H1 (cell line): ENCODE measurements around the gene BCAS3. TPM values are rescaled to one million over a fixed set of nuclear protein-coding genes. Genes with fewer than 3 reads are reported as not detected.

ENCODE experiments used
- CTCF ChIA-PET: fragments of 300-600 bp; sonication (Branson Sonifier 250); formaldehyde crosslinking; loops from one replicate; lab custom pipeline; 2021; ENCODE audit not compliant: partially characterized antibody; lab: Charles Lee
- POLR2A ChIA-PET: fragments of 300-600 bp; sonication (Branson Sonifier 250); formaldehyde crosslinking; loops from one replicate; lab custom pipeline; 2021; ENCODE audit warnings: inconsistent platforms; ENCODE audit not compliant: partially characterized antibody; lab: Charles Lee
- DNase-seq, 2 experiments: peaks; one replicate each; pipeline versions ENCODE4 v3.0.0 to v3.0.0-alpha.2; 2010 to 2022; ENCODE audit warnings: low spot score in 2 of 2, low read depth in 1 of 2, mixed read lengths in 1 of 2
- FAIRE-seq: peaks from 2 replicates; lab custom pipeline; 2011; peaks lifted over from hg19 to GRCh38; lab: Jason Lieb, UNC
- H2AFZ ChIP-seq: 2 replicates; pipeline ENCODE4 v1.8.1; 2012; ENCODE audit warnings: low read length, inconsistent platforms
- H2AK5ac ChIP-seq: 2 replicates; pipeline ENCODE4 v1.6.1; 2013; ENCODE audit warnings: low read depth, low read length
- H2BK120ac ChIP-seq: replicated peaks from 2 replicates; pipeline ENCODE3; 2013; ENCODE audit warnings: low read depth, low read length, inconsistent platforms
- H2BK12ac ChIP-seq: 2 replicates; pipeline ENCODE4 v1.6.1; 2013; ENCODE audit warnings: low read depth, low read length
- H2BK15ac ChIP-seq: 2 replicates; pipeline ENCODE4 v1.6.1; 2013; ENCODE audit warnings: low read length
- H2BK20ac ChIP-seq: 2 replicates; pipeline ENCODE4 v1.6.1; 2013; ENCODE audit warnings: low read length
- H2BK5ac ChIP-seq: 2 replicates; pipeline ENCODE4 v1.6.1; 2013; ENCODE audit warnings: low read depth, low read length
- H3K14ac ChIP-seq: 2 replicates; pipeline ENCODE4 v1.6.1; 2013; ENCODE audit warnings: inconsistent platforms; ENCODE audit not compliant: insufficient read length
- H3K18ac ChIP-seq: 2 replicates; pipeline ENCODE4 v1.6.1; 2013; ENCODE audit warnings: low read length; ENCODE audit errors: extremely low read depth
- H3K23ac ChIP-seq: 2 replicates; pipeline ENCODE4 v1.6.1; 2013; ENCODE audit warnings: inconsistent platforms; ENCODE audit not compliant: insufficient read length
- H3K23me2 ChIP-seq: 2 replicates; pipeline ENCODE4 v1.6.1; 2013; ENCODE audit warnings: low read depth, low read length
- H3K27ac ChIP-seq: 2 replicates; pipeline ENCODE4 v1.6.1; 2011; ENCODE audit warnings: low read depth, low read length, inconsistent platforms
- H3K27me3 ChIP-seq, 4 experiments: replicated peaks in 1 of 4; 1 replicate in 1 of 4; 2 replicates in 3 of 4; pipeline versions ENCODE4 v1.6.1 to v1.8.1; 2011 to 2013; ENCODE audit warnings: low read length in 3 of 4, mild to moderate bottlenecking in 3 of 4, inconsistent platforms in 2 of 4, mixed read lengths in 2 of 4, moderate library complexity in 1 of 4; ENCODE audit not compliant: control insufficient read depth in 3 of 4, insufficient read depth in 3 of 4; ENCODE audit errors: extremely low read depth in 1 of 4
- H3K36me3 ChIP-seq, 4 experiments: 2 replicates each; pipeline versions ENCODE4 v1.6.1 to v1.8.1; 2011 to 2013; ENCODE audit warnings: mild to moderate bottlenecking in 4 of 4, low read length in 3 of 4, moderate library complexity in 2 of 4, control low read depth in 1 of 4, inconsistent platforms in 1 of 4; ENCODE audit not compliant: insufficient read depth in 4 of 4, control insufficient read depth in 2 of 4
- H3K4ac ChIP-seq: replicated peaks from 2 replicates; pipeline ENCODE3; 2013; ENCODE audit warnings: low read length, low read depth, mixed read lengths, inconsistent platforms; ENCODE audit not compliant: insufficient read length
- H3K4me1 ChIP-seq, 4 experiments: replicated peaks in 1 of 4; 1 replicate in 1 of 4; 2 replicates in 3 of 4; pipeline versions ENCODE4 v1.6.1 to v1.8.1; 2011 to 2013; ENCODE audit warnings: low read length in 3 of 4, inconsistent platforms in 2 of 4, mixed read lengths in 1 of 4; ENCODE audit not compliant: insufficient read depth in 4 of 4, control insufficient read depth in 3 of 4
- H3K4me2 ChIP-seq, 2 experiments: 2 replicates each; pipeline versions ENCODE4 v1.6.1 to v1.8.1; 2011 to 2013; ENCODE audit warnings: low read depth in 2 of 2, low read length in 2 of 2, control low read depth in 1 of 2, inconsistent platforms in 1 of 2, mild to moderate bottlenecking in 1 of 2; ENCODE audit not compliant: insufficient read depth in 1 of 2
- H3K4me3 ChIP-seq, 4 experiments: fragments of 200-600, 300-600 bp in 1 of 4; sonication (generic), shearing (Covaris generic), sonication (Bioruptor Twin) in 1 of 4; 2 replicates each; pipeline versions ENCODE4 v1.5.1 to v1.8.1; 2011 to 2016; ENCODE audit warnings: low read length in 4 of 4, low read depth in 3 of 4, control low read depth in 2 of 4, inconsistent platforms in 2 of 4, mild to moderate bottlenecking in 2 of 4, mixed read lengths in 1 of 4, moderate library complexity in 1 of 4; ENCODE audit not compliant: insufficient read depth in 2 of 4; ENCODE audit errors: extremely low read depth in 1 of 4
- H3K56ac ChIP-seq: replicated peaks from 2 replicates; pipeline ENCODE3; 2013; ENCODE audit warnings: low read depth, mild to moderate bottlenecking, mixed read lengths, low read length, inconsistent platforms; ENCODE audit not compliant: insufficient read length
- H3K79me1 ChIP-seq: 2 replicates; pipeline ENCODE4 v1.6.1; 2013; ENCODE audit warnings: low read depth, low read length, control low read depth
- H3K79me2 ChIP-seq, 2 experiments: 2 replicates each; pipeline versions ENCODE4 v1.6.1 to v1.8.1; 2012 to 2013; ENCODE audit warnings: low read length in 2 of 2, mild to moderate bottlenecking in 2 of 2, inconsistent platforms in 1 of 2; ENCODE audit not compliant: insufficient read depth in 2 of 2, control insufficient read depth in 1 of 2
- H3K9ac ChIP-seq, 4 experiments: replicated peaks in 1 of 4; 1 replicate in 1 of 4; 2 replicates in 3 of 4; pipeline versions ENCODE4 v1.6.1 to v1.8.1; 2011 to 2013; ENCODE audit warnings: low read depth in 3 of 4, low read length in 3 of 4, control low read depth in 2 of 4, mild to moderate bottlenecking in 2 of 4, moderate library complexity in 2 of 4, inconsistent platforms in 1 of 4; ENCODE audit errors: extremely low read depth in 1 of 4
- H3K9me3 ChIP-seq, 2 experiments: 2 replicates each; pipeline versions ENCODE4 v1.6.1 to v1.8.1; 2012 to 2013; ENCODE audit warnings: mild to moderate bottlenecking in 2 of 2, moderate library complexity in 2 of 2, control low read depth in 1 of 2, inconsistent platforms in 1 of 2, low read depth in 1 of 2, low read length in 1 of 2, mixed read lengths in 1 of 2; ENCODE audit not compliant: insufficient read depth in 2 of 2
- H4K20me1 ChIP-seq, 2 experiments: replicated peaks in 1 of 2; 2 replicates each; pipeline versions ENCODE3 to v1.8.1; 2011 to 2013; ENCODE audit warnings: inconsistent platforms in 2 of 2, low read length in 2 of 2, mild to moderate bottlenecking in 1 of 2; ENCODE audit not compliant: insufficient read depth in 2 of 2, control insufficient read depth in 1 of 2
- H4K5ac ChIP-seq: 2 replicates; pipeline ENCODE4 v1.6.1; 2013; ENCODE audit warnings: low read length, low read depth, mixed read lengths, inconsistent platforms; ENCODE audit not compliant: insufficient read length
- H4K8ac ChIP-seq: 2 replicates; pipeline ENCODE4 v1.8.0; 2013; ENCODE audit warnings: mild to moderate bottlenecking, moderate library complexity, low read length, inconsistent platforms; ENCODE audit not compliant: insufficient read depth; ENCODE audit errors: extremely low read depth
- H4K91ac ChIP-seq: replicated peaks from 2 replicates; pipeline ENCODE3; 2013; ENCODE audit warnings: low read length, mixed read lengths, inconsistent platforms; ENCODE audit not compliant: insufficient read length
- BCL11A ChIP-seq, 2 experiments: IDR thresholded peaks; one replicate each; pipeline ENCODE4 v1.6.1; 2011; ENCODE audit warnings: low read depth in 2 of 2, low read length in 2 of 2, mild to moderate bottlenecking in 2 of 2
- CEBPB ChIP-seq: IDR thresholded peaks from 2 replicates; pipeline ENCODE4 v1.6.1; 2012; ENCODE audit warnings: low read depth, low read length
- HDAC2 ChIP-seq, 2 experiments: fragments of 300-600 bp in 1 of 2; sonication (generic) in 1 of 2; IDR thresholded peaks; 2 replicates each; pipeline ENCODE4 v1.6.1; 2011 to 2012; ENCODE audit warnings: low read depth in 2 of 2, low read length in 2 of 2, mild to moderate bottlenecking in 2 of 2, moderate library complexity in 2 of 2, borderline replicate concordance in 1 of 2, inconsistent platforms in 1 of 2
- JUN ChIP-seq: IDR thresholded peaks from 2 replicates; pipeline ENCODE4 v1.6.1; 2011; ENCODE audit warnings: low read depth, mild to moderate bottlenecking, improper control_type of control experiment, low read length
- KDM1A ChIP-seq: fragments of 200-600, 300-600 bp; sonication (generic); IDR thresholded peaks from 2 replicates; pipeline ENCODE4 v1.7.1; 2016; ENCODE audit warnings: mild to moderate bottlenecking, low read length, borderline replicate concordance
- MAFK ChIP-seq: IDR thresholded peaks from 2 replicates; pipeline ENCODE4 v1.6.1; 2012; ENCODE audit warnings: low read depth, mild to moderate bottlenecking, improper control_type of control experiment, low read length
- SP4 ChIP-seq: IDR thresholded peaks from 2 replicates; pipeline ENCODE4 v1.6.1; 2012; ENCODE audit warnings: low read length, inconsistent platforms
- TBP ChIP-seq: IDR thresholded peaks from 2 replicates; pipeline ENCODE4 v1.6.1; 2011; ENCODE audit warnings: low read depth, low read length, improper control_type of control experiment
- TCF12 ChIP-seq: IDR thresholded peaks from 2 replicates; pipeline ENCODE4 v1.6.1; 2011; ENCODE audit warnings: low read depth, mild to moderate bottlenecking, low read length
- YY1 ChIP-seq: IDR thresholded peaks from 2 replicates; pipeline ENCODE4 v1.6.1; 2011; ENCODE audit warnings: low read depth, mild to moderate bottlenecking, low read length
- ZNF274 ChIP-seq: IDR thresholded peaks from 2 replicates; pipeline ENCODE4 v1.7.0; 2012; ENCODE audit warnings: low read length, borderline replicate concordance; ENCODE audit errors: extremely low read depth
- WGBS, 2 experiments: shearing (Covaris generic) in 1 of 2; methylation state at CpG; one replicate each; pipeline versions ENCODE4 v1.1.6 to v1.1.7; 2013 to 2015; ENCODE audit warnings: low lambda C conversion rate in 2 of 2, mixed read lengths in 2 of 2, inconsistent platforms in 1 of 2, low coverage in 1 of 2, missing lambda C conversion rate in 1 of 2; ENCODE audit not compliant: insufficient replicate concordance in 2 of 2, insufficient coverage in 1 of 2, insufficient read length in 1 of 2; ENCODE audit errors: extremely low coverage in 1 of 2, missing lambda C conversion rate in 1 of 2; 5-methylcytosine and 5-hydroxymethylcytosine counted together
- polyA plus RNA-seq, 7 experiments: library from polyadenylated mRNA; depleted of rRNA in 3 of 7; stranded (reverse) in 5 of 7; unstranded in 2 of 7; fragments of >200 nt in 5 of 7; fragments of 200-250 nt in 2 of 7; gene quantifications; 1 replicate in 5 of 7; 2 replicates in 1 of 7; 4 replicates in 1 of 7; pipeline versions ENCODE4 v1.2.1 to v1.2.3, GENCODE V29; 2011 to 2013; ENCODE audit warnings: missing spikeins in 2 of 7, mixed read lengths in 2 of 7
- total RNA-seq: library from RNA; stranded (reverse); fragmentation: NEBNext Ultra II Directional; extraction: Animal tissue kit (Norgen Biotek cat#: 25700); gene quantifications from 2 replicates; pipeline ENCODE4 v1.2.1, GENCODE V29; 2021
- TF ChIP-seq, protein P1 (sequence below): IDR thresholded peaks from 2 replicates; pipeline ENCODE4 v1.6.1; 2012; ENCODE audit warnings: inconsistent platforms
- TF ChIP-seq, protein P2 (sequence below): IDR thresholded peaks from 2 replicates; pipeline ENCODE4 v1.6.1; 2012; ENCODE audit warnings: low read length, inconsistent platforms

The BCAS3 gene
- total and polyA plus RNA-seq, 2 of the 8 experiments (the other 6 are each of a cell fraction or from before 2014, with no cell fraction given), result 9.9 to 13.3 TPM

DNA sequence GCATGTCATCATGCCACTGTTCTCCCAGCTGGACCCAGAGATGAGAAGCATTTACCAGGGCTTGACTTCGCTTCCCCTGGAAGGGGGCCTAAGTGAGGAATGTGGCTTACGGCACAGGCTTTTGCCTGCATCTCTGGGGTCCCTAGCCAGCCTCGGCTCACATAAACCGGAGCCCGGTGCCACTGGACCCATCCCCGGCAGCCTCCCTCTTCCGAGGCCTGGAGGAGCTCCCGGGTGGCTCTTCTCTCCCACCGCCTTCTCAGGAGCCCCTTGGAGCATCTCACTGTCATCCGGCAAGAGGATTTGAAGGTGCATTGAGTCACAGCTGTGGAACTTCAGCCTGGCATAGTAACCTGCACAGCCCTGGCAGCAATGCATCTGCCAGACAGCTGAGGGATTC lies 692.1 kb downstream of the BCAS3 start:
- Histone ChIP-seq H3K27ac (no peak overlapping the region), H4K5ac (no peak overlapping the region), H2AFZ (no peak overlapping the region), H2BK15ac (no peak overlapping the region), H2BK120ac (no peak overlapping the region), H4K8ac (no peak overlapping the region), H2BK5ac (no peak overlapping the region), H3K36me3 (no peaks in the 10 kb centered on the region), H2AK5ac (no peak overlapping the region), H4K91ac (no peak overlapping the region), H3K9me3 (no peaks in the 10 kb centered on the region), H3K27me3 (no peaks in the 10 kb centered on the region; a peak in 1 of 7 replicates), H3K79me2 (no peaks in the 10 kb centered on the region), H3K14ac (no peak overlapping the region), H3K56ac (no peak overlapping the region), H3K79me1 (no peaks in the 10 kb centered on the region), H3K23me2 (no peaks in the 10 kb centered on the region), H3K18ac (no peak overlapping the region), H3K4me2 (no peak overlapping the region), H3K4me1 (peaks cover 0 to 3% (median 1%) of the 10 kb centered on the region in 4 experiments; a peak in 2 of 7 replicates), H4K20me1 (peaks cover 0 to 2% of the 10 kb centered on the region in 2 experiments), H3K4ac (peak overlapping the region; percentile 32), H3K23ac (no peak overlapping the region), H2BK20ac (no peak overlapping the region), H2BK12ac (no peak overlapping the region), H3K9ac (no peak overlapping the region), H3K4me3 (no peak overlapping the region)
- ChIA-PET CTCF (interaction anchor here (3.3 kb wide), 1 partner anchor 18 kb away, joined by 8 read pairs; no protein-coding TSS in a partner anchor), POLR2A (no interaction called here)
- FAIRE-seq, result no peak
- WGBS, 2 experiments, result 75% methylated on average over 10 of the region's 10 CpGs; no CpG with 5 or more reads in 1 of the 2 experiments
- DNase-seq, result no peak
- TF ChIP-seq, protein P1, sequence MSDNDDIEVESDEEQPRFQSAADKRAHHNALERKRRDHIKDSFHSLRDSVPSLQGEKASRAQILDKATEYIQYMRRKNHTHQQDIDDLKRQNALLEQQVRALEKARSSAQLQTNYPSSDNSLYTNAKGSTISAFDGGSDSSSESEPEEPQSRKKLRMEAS, result no peak
- TF ChIP-seq BCL11A (IDR thresholded peaks at IDR 0.05; ENCODE audit: low read depth in 2 of 2, low read length in 2 of 2) (no peak), JUN (no peak), CEBPB (no peak), KDM1A (no peak), ZNF274 (no peak), MAFK (no peak), TBP (no peak), HDAC2 (IDR thresholded peaks at IDR 0.05; ENCODE audit: borderline replicate concordance in 1 of 2, low read depth in 2 of 2, low read length in 2 of 2) (no peak), SP4 (no peak), YY1 (no peak), TCF12 (no peak)
- TF ChIP-seq, protein P2, sequence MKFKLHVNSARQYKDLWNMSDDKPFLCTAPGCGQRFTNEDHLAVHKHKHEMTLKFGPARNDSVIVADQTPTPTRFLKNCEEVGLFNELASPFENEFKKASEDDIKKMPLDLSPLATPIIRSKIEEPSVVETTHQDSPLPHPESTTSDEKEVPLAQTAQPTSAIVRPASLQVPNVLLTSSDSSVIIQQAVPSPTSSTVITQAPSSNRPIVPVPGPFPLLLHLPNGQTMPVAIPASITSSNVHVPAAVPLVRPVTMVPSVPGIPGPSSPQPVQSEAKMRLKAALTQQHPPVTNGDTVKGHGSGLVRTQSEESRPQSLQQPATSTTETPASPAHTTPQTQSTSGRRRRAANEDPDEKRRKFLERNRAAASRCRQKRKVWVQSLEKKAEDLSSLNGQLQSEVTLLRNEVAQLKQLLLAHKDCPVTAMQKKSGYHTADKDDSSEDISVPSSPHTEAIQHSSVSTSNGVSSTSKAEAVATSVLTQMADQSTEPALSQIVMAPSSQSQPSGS, result no peak
